Liver (tissue), 3 donors: Measurements from ENCODE around the gene RCOR1.

Source experiments
- CTCF ChIP-seq: fragments of 150-350 bp; IDR thresholded peaks from 2 replicates; pipeline ENCODE4 v1.5.1; 2017; ENCODE audit warnings: improper control_type of control experiment, low read depth, low read length; ENCODE audit not compliant: missing input control
- EGR1 ChIP-seq, 2 donors: IDR thresholded peaks; 2 replicates each; pipeline ENCODE4 v1.6.1; 2016 to 2018; ENCODE audit warnings: antibody characterized with exemption in 2 of 2, low read depth in 2 of 2
- FOXA1 ChIP-seq: IDR thresholded peaks from 2 replicates; pipeline ENCODE4 v1.6.1; 2016; ENCODE audit warnings: antibody characterized with exemption
- FOXA2 ChIP-seq: IDR thresholded peaks from 2 replicates; pipeline ENCODE4 v1.6.1; 2016; ENCODE audit warnings: antibody characterized with exemption
- GABPA ChIP-seq, 2 donors: IDR thresholded peaks in 1 of 2; conservative IDR thresholded peaks in 1 of 2; 2 replicates each; pipeline ENCODE4 v1.6.1; 2016; ENCODE audit warnings: antibody characterized with exemption in 2 of 2, mild to moderate bottlenecking in 1 of 2, moderate library complexity in 1 of 2
- JUND ChIP-seq, 2 donors: IDR thresholded peaks; 2 replicates each; pipeline ENCODE4 v1.6.1; 2016; ENCODE audit warnings: antibody characterized with exemption in 2 of 2
- MAX ChIP-seq: IDR thresholded peaks from 2 replicates; pipeline ENCODE4 v1.6.1; 2016; ENCODE audit warnings: antibody characterized with exemption
- RAD21 ChIP-seq, 2 donors: IDR thresholded peaks; 2 replicates each; pipeline ENCODE4 v1.6.1; 2016; ENCODE audit warnings: antibody characterized with exemption in 2 of 2, mild to moderate bottlenecking in 2 of 2
- REST ChIP-seq: IDR thresholded peaks from 2 replicates; pipeline ENCODE4 v1.6.1; 2016; ENCODE audit warnings: antibody characterized with exemption, mild to moderate bottlenecking
- RXRA ChIP-seq, 2 donors: IDR thresholded peaks; 2 replicates each; pipeline ENCODE4 v1.6.1; 2017 to 2018; ENCODE audit warnings: antibody characterized with exemption in 2 of 2, mild to moderate bottlenecking in 1 of 2
- SP1 ChIP-seq: IDR thresholded peaks from 2 replicates; pipeline ENCODE4 v1.6.1; 2018; ENCODE audit warnings: antibody characterized with exemption, mild to moderate bottlenecking
- TAF1 ChIP-seq: conservative IDR thresholded peaks from 2 replicates; pipeline ENCODE4 v1.6.1; 2016; ENCODE audit warnings: antibody characterized with exemption, mild to moderate bottlenecking
- YY1 ChIP-seq: IDR thresholded peaks from 2 replicates; pipeline ENCODE4 v1.6.1; 2016; ENCODE audit warnings: antibody characterized with exemption, mild to moderate bottlenecking
- ZBTB33 ChIP-seq: IDR thresholded peaks from 2 replicates; pipeline ENCODE4 v1.6.1; 2016; ENCODE audit warnings: antibody characterized with exemption
- donor health status: healthy.
- donor health status: healthy.

- TF ChIP-seq MAX (no peak), GABPA (IDR thresholded peaks at IDR 0.05 in 1 of 2, conservative IDR thresholded peaks at IDR 0.05 in 1 of 2) (no peak), YY1 (no peak), CTCF (no peak), EGR1 (IDR thresholded peaks at IDR 0.05; ENCODE audit: low read depth in 2 of 2) (no peak), FOXA1 (no peak), ZBTB33 (no peak), TAF1 (no peak), REST (no peak), RAD21 (IDR thresholded peaks at IDR 0.05) (no peak), FOXA2 (peak; percentile 76), RXRA (IDR thresholded peaks at IDR 0.05) (no peak), JUND (IDR thresholded peaks at IDR 0.05) (no peak), SP1 (no peak)
Measured at GRCh38 chr14:102690509-102691286, 98.2 kb downstream of the RCOR1 start.
